Mucosa of rectum (tissue), 2 donors: ENCODE results near the gene CHRNA4.

ENCODE experiments used
- H3K27ac ChIP-seq, 2 donors: one replicate each; pipeline ENCODE4 v1.7.0; 2013; ENCODE audit warnings: inconsistent platforms in 2 of 2, low read depth in 2 of 2, low read length in 2 of 2
- H3K27me3 ChIP-seq, 2 donors: one replicate each; pipeline ENCODE4 v1.7.0; 2013; ENCODE audit warnings: low read length in 2 of 2; ENCODE audit not compliant: control insufficient read depth in 2 of 2, insufficient read depth in 2 of 2
- H3K36me3 ChIP-seq, 2 donors: one replicate each; pipeline ENCODE4 v1.7.0; 2013; ENCODE audit warnings: low read length in 2 of 2; ENCODE audit not compliant: control insufficient read depth in 2 of 2, insufficient read depth in 2 of 2
- H3K4me1 ChIP-seq, 2 donors: one replicate each; pipeline ENCODE4 v1.7.0; 2013; ENCODE audit warnings: low read length in 2 of 2, mild to moderate bottlenecking in 1 of 2; ENCODE audit not compliant: control insufficient read depth in 2 of 2, insufficient read depth in 2 of 2
- H3K4me3 ChIP-seq, 2 donors: one replicate each; pipeline ENCODE4 v1.7.0; 2013; ENCODE audit warnings: low read length in 2 of 2
- H3K9ac ChIP-seq, 2 donors: one replicate each; pipeline ENCODE4 v1.7.0; 2013; ENCODE audit warnings: low read length in 2 of 2, low read depth in 1 of 2, mild to moderate bottlenecking in 1 of 2
- H3K9me3 ChIP-seq, 2 donors: one replicate each; pipeline ENCODE4 v1.7.0; 2013; ENCODE audit warnings: low read length in 2 of 2; ENCODE audit not compliant: control insufficient read depth in 2 of 2
- donor health status: healthy.
- donor health status: Normal muscosa, but diverticular disease.

Gene CHRNA4

DNA sequence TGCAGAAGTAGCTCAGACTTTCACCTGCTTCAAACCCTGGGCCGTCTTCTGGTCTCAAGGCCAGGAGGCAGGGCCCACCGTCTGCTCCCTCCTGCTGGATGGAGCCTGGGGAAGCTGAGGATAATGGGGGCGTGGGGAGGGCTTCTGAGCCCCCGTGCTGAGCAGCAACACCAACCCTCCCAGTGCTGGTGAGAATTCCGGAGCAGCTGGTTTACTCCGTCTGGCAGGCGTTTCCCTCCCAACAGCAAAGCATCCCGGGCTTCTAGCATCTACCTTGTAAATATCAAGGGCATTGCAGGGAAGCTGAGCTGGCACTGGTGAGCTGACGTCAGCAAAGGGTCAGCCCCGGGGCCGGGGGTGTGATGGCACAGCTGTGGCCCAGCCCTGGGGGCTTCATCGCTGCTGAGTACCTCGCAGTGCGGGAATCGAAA lies 16.8 kb upstream of the CHRNA4 start:
- Histone ChIP-seq H3K4me3 (no peak overlapping the region), H3K27me3 (peaks cover 0 to 8% of the 10 kb centered on the region in 2 donors), H3K27ac (no peak overlapping the region), H3K4me1 (no peaks in the 10 kb centered on the region), H3K9ac (no peak overlapping the region), H3K9me3 (no peaks in the 10 kb centered on the region), H3K36me3 (no peaks in the 10 kb centered on the region)

DNA sequence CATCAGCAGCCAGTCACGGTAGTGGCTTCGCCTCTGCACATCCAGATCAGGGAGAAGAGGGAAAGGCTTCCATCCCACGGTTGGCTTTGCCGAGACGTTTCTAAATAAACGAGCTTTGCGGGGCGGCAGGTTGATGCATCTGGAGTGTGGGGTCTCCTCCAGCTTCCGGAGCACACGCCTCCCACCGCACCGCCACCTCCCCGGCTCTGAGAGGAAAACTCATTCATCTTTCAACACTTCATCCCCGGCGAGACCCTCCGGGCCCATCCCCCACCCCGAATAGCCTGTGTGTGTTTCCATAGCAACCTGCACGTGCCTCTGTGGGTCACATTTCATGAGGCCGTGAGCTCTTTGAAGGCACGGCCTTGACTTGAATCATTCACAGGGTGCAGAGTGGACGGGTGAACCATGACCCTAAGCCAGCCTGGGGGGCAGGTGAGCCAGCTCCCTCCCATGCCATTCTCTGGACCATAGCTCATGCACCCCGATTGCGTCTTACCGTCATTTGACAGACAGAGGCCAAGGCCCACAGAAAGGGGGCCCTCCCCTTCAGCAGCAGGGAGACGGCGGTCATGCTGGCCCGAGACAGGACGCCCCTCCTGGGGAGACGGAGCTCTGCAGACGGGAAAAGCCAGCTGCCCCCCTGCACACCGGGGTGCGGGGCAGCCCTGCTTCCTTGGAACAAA lies 16.2 kb upstream of the CHRNA4 start:
- H3K27ac ChIP-seq: no peak overlapping the region
- H3K36me3 ChIP-seq: no peaks in the 10 kb centered on the region
- H3K9me3 ChIP-seq: no peaks in the 10 kb centered on the region
- H3K27me3 ChIP-seq: peaks cover 0 to 8% of the 10 kb centered on the region in 2 donors
- H3K4me3 ChIP-seq: no peak overlapping the region
- H3K4me1 ChIP-seq: no peaks in the 10 kb centered on the region
- H3K9ac ChIP-seq: no peak overlapping the region

DNA sequence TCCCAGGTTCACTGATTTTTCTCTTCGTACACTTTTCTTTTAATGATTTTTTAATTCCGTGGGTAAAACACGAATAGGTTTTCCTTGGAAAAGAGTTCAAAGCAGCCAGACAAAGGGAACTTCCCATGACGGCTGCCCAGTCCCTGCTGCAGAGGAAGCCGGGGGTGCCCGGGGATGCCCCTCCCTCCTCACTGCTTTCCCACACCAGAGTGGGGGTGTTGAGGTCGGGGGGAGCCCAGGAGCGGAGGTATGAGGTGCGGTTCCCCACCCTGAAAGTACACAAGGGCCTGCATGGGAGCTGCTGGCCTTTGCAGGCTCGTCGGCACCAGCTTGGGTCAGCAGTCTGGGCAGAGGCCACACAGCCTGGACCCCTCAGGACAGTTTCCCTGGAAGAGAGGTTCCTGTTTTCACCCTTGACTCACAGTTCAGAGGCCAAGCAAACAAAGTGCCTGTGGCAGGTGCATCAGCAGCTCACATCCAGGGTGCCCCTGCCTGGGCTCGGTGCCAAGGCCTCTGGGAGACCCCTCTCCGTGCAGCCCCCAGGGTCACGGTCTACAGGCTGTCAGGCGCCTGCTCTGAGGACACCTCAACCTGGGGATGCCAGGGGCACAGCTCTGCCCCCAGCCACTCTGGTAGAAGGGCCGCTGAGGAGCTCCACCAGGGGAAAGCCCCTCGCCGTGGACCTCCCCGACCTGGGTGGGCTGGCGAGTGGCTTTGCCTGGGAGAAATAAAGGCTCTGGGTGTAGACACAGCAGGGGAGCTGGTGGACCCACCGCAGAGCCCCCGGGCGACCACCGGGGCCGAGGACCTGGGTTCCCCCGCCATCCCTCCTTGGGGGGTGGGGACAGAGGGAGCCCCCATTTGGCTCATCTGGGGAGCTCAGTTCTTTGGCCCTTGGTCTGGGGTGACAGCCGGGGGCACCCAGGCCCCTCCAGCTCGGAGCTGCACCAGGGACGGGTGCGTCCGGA lies 15.4 kb upstream of the CHRNA4 start:
- Histone ChIP-seq H3K9me3 (no peaks in the 10 kb centered on the region), H3K4me1 (no peaks in the 10 kb centered on the region), H3K27me3 (peaks cover 0 to 10% of the 10 kb centered on the region in 2 donors), H3K36me3 (no peaks in the 10 kb centered on the region), H3K27ac (no peak overlapping the region), H3K4me3 (no peak overlapping the region), H3K9ac (no peak overlapping the region)

DNA sequence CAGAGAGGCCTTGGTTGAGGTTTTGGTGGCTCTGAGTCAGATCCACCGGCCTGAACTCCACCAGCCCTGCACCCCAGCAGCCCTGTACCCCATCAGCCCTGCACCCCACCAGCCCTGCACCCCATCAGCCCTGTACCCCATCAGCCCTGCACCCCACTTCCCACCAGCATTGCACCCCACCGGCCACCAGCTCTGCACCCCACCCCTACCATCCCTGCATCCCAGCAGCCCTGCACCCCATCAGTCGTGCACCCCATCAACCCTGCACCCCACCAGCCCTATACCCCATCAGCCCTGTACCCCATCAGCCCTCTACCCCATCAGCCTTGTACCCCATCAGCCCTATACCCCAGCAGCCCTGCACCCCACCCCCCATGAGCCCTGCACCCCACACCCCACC lies 14.3 kb upstream of the CHRNA4 start:
- Histone ChIP-seq H3K9me3 (no peaks in the 10 kb centered on the region), H3K4me1 (no peaks in the 10 kb centered on the region), H3K9ac (no peak overlapping the region), H3K4me3 (no peak overlapping the region), H3K27ac (no peak overlapping the region), H3K36me3 (no peaks in the 10 kb centered on the region), H3K27me3 (peaks cover 0 to 12% of the 10 kb centered on the region in 2 donors)

DNA sequence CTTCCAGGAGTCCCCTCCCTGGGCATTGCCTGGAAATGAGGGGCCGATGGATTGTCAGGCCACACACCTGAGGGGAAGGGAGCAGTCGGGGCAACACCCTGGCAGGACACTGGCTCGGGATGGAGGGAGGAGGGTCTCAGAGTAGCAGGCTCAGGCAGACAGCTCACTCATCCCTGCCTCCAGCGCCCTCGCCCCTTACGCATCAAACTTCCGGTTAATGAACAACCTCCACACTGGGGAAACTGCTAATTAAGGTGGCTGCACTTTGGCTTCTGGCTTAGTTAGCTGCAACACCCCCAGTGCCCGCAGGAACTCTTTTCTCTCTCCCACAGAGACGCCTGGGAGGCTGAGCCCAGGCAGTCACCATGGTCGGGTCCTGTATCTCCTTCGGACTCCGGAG lies 13.4 kb upstream of the CHRNA4 start:
- Histone ChIP-seq H3K27me3 (peaks cover 0 to 12% of the 10 kb centered on the region in 2 donors), H3K9ac (no peak overlapping the region), H3K4me1 (no peaks in the 10 kb centered on the region), H3K36me3 (no peaks in the 10 kb centered on the region), H3K9me3 (no peaks in the 10 kb centered on the region), H3K27ac (no peak overlapping the region), H3K4me3 (no peak overlapping the region)

DNA sequence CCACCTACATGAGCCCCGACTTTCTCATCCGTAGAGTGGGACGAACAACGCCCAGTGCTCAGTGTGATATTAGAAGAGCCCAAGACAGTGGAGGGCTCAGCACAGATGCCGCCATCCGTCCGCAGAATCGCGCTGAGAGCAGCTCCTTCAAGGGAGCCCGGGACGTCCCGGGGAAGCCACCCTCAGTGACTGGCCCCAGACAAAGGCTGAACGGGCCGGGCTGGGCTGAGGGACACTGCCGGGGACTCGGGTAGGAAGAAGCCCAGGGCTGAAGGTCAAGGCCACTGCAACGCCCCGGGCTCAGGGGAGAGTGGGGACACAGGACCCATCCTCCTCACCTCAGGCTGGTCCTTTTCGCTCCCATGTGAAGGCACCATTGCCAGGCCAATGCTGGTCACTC lies 12.8 kb upstream of the CHRNA4 start:
- H3K4me3 ChIP-seq: no peak overlapping the region

DNA sequence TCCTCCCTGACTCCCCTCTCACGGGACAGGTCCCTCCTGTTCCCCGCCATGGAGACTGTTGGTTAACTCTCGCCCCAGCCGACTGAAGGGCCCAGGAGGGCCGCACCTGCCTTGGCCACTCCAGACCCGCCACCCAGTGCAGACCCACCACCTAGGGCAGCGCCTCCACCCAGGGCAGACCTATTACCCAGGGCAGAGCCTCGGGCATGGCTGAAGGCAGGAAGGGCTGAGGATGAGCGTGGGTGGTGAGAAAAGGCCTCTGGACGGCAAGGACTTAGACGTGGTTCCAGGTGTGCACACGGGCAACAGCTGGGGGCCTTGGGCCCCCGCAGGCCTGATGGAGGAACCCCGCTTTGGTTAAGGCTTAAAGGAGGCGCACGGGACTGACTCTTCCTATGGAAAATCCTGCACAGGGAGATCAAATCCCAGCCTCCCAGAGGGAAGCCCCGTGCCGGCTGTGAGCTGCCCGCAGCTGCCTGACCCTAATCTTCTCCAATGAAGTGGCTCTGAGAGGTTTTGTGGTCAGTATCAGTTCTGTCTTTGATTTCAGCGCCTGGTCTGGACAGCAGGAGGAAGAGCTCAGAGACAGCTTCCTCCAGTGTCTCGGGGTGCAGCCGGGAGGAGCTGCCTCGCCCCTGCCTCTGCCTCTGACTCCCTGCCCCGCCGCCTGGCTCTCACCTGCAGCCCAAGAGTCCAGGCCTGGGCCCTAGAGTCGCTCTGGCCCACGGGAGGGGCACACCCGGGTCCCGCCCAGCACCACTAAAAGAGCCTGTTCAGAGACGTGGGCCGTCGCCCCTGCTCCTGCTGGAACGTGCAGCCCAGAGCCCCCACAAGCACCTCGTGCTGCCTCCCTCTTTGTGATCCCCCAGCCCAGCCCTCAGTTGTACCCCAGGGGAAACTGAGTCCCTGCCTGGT lies 12.1 kb upstream of the CHRNA4 start:
- Histone ChIP-seq H3K4me3 (no peak overlapping the region), H3K27ac (no peak overlapping the region), H3K4me1 (no peaks in the 10 kb centered on the region), H3K27me3 (peaks cover 0 to 12% of the 10 kb centered on the region in 2 donors), H3K36me3 (no peaks in the 10 kb centered on the region), H3K9ac (no peak overlapping the region), H3K9me3 (no peaks in the 10 kb centered on the region)

More for the DNA sequence above, 12.8 kb upstream of the CHRNA4 start:
- Histone ChIP-seq H3K4me1 (no peaks in the 10 kb centered on the region), H3K27me3 (peaks cover 0 to 12% of the 10 kb centered on the region in 2 donors), H3K9me3 (no peaks in the 10 kb centered on the region), H3K27ac (no peak overlapping the region), H3K9ac (no peak overlapping the region), H3K36me3 (no peaks in the 10 kb centered on the region)

DNA sequence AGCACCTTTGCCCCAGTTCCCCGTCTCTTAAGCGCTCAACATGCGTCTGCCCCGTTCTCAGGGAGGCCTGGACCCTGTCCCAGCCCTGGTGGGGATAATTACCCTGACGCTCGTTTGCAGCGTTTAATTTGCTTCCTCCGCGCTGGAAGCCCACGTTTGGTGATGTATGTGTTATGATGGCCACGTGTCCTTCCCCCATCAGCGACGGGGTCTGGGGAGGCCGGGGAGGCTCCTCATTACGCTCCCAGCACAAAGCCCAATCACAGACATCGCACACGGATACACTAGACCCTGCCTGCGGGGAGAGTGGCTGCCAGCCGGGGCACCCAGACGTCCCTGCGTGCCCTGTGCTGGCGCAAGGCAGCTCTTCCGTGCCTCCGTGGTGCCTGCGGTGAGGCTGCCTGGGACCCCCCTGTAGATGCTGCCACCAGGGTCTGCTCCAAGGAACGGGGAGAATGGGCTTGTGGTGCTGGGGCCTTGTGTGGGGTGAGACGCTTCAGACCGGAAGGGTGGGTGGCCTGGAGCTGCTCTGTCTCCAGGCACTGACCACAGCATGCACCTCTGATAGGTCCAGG lies 10.2 kb upstream of the CHRNA4 start:
- Histone ChIP-seq H3K9me3 (no peaks in the 10 kb centered on the region), H3K4me3 (no peak overlapping the region), H3K36me3 (no peaks in the 10 kb centered on the region), H3K9ac (no peak overlapping the region), H3K27me3 (peaks cover 0 to 4% of the 10 kb centered on the region in 2 donors), H3K27ac (no peak overlapping the region), H3K4me1 (no peaks in the 10 kb centered on the region)

DNA sequence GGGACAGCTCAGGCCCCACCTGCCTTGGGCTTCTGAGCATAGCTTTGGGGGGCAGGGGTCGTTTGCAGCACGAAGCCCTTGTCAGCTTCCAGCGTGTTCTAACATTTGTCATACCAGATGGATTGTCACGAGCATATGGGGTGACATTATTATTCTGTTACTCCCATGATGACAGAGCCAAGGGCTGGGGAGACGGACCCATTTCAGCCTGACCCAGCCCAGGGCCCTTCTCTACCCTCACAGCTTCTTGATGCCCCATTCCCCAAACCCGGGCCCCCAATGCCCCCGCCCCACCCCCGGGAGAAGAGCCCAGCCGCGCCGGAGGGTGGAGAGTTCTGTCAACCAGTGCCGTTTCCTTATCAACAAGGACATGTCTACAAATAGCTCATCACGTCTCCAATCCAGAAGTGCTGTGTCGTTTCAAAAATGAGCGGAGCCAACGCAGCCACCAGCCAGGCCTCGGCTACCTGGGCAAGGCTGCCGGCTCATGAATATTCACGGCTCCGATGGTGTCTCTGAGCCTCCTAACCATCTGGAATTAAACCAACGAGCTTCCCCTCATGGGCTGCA lies 9.6 kb upstream of the CHRNA4 start:
- H3K4me3 ChIP-seq: no peak overlapping the region
- no peaks in the 10 kb centered on the region for H3K4me1 ChIP-seq
- peaks cover 0 to 4% of the 10 kb centered on the region in 2 donors for H3K27me3 ChIP-seq
- H3K9ac ChIP-seq: no peak overlapping the region
- no peaks in the 10 kb centered on the region for H3K9me3 ChIP-seq
- no peak overlapping the region for H3K27ac ChIP-seq
- no peaks in the 10 kb centered on the region for H3K36me3 ChIP-seq
